ENCODE measurements around the gene TMC2.

TMC2 gene

DNA sequence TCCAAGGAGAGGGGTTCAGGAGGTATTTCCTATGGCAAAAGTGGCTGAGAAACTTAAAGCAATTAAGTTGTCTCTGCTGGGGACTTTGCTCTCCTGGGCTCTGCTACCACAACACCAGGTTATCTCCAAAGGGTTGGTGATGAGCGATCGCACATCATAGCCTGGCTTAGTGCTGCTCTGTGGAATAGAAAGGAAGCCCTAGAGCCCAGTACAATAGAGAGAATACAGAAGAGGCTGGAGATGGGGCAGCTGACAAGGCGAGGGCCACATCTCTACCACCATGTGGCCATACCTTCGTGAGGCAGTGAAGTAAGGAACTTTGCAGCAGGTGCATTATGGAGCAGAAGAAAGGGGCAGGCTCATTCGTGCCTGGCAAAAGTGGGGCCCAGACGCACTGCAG, 8.6 kb upstream of the TMC2 start:
- no peak for DNase-seq

- no peak for DNase-seq
These were observed 7.6 kb upstream of the TMC2 start for GRCh38 chr20:2528671-2529271.

DNA sequence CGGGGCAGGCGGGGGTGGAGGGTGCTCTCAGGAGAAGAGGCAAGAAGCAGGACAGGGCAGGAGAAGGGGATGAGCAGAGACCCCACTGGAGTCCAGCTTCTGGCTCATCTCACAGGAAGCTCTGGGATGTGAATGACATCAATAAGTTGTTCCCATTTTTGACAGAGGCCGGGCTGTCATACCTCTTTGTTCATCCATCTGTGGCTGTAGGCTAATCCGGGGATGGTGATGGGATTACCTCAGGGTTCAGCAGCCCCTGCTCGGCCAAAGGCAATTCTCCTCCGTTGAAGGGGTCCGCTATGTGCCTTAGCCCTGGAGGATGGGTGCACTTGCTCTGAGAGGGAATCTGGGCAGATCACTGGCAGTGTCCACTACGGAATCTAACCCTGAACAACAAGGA, 3.3 kb upstream of the TMC2 start:
- no peak for DNase-seq

DNA sequence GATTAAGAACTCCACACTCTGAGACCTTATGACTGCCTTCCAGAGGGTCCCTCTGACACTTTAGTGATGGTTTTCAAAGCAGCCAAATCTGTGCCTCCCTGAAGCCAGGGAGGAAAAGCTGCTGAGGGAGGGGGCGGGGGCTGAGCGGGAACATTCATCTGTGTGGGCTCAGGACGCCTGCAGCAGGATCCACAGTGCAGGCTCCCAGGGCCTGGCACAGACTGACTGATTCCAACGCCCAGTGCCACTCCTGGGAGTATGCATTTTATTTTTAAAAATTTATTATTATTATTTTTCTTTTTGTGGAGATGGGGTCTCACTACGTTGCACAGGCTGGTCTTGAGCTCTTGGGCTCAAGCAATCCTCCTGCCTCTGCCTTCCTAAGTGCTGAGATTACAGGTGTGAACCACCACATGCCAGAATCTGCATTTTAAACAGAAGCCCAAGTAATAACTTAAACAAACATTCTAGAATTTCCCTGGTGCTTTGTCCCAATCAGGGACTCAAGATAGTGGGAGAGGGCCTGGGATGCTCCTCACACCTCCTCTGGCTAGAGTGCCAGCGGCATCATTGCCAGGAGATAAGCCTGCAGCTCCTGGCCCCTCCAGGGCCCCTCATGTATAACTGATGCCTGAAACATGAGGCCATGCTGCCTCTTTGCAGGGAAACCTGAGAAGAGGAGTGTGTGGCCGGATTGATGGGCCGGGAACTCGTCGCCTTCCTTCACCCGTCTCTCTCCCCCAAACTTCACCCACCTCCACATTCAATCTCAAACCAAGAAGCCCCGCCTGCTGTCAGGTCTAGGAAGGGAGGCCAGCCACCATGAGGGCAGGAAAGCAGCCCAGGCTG, 438 bp upstream of the TMC2 start:
- no peak for DNase-seq

GRCh38 chr20:2537101-2537500, 728 bp downstream of the TMC2 start:
- no peak for DNase-seq

- no peak for DNase-seq
These were observed 2.0 kb downstream of the TMC2 start for GRCh38 chr20:2538356-2538755.

DNA sequence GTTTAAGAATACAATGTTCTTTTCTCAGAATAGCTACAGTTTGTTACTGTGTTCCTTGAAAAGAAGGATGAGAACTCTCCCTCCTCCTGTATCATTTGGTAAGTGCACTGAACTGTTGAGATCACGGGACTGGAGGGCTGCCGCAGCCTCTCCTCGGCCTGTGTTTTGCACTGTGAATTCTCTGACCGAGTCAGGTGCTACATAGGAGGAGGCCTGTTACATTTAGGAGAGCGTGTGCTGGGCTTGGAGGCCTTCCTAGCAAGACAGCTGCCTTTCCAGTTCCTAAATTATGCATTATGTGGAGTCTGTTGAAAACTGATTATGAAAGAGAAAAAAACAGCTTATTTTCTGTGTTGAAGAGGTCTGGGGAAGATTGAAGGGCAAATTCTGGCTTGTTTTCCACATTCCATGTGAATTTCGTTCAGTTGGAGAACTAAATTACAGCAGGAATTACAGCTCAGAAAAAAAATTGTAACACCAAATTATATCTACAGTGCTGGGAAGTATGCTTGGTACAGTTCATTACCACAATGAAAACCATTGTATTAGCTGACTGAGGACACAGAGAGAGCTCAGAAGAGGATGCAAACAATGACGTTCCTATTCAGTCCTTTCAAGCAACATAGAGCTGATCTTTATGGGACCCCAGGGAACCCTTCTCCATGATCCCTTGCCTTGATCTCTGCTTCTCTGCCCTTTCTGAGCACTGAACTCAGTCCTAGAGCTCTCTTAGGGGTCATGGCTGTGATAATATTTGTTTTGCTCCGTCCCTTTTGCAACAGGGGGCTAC, 2.8 kb downstream of the TMC2 start:
- DNase-seq = no peak

GRCh38 chr20:2541940-2542339, 5.6 kb downstream of the TMC2 start:
- DNase-seq = no peak

DNA sequence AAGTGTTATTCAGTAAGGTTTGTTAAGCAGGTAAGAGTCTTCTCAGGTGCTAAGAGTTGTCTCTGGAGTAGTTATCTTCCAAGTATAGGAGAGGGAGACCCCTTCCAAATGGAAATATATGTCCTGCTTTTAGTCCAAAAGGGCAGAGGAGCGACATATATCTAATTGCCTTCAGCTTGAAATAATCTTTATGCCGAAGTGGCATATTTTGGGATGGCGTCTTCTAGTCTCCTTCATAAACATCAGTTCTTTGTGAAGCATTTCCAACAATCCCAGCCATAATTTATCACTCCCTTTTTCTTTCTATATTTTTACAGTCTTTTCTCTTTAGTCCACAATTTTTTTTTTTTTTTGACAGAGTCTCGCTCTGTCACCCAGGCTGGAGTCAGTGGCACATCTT, 6.0 kb downstream of the TMC2 start:
- DNase-seq = no peak

GRCh38 chr20:2544211-2544610, 7.8 kb downstream of the TMC2 start:
- no peak for DNase-seq

DNA sequence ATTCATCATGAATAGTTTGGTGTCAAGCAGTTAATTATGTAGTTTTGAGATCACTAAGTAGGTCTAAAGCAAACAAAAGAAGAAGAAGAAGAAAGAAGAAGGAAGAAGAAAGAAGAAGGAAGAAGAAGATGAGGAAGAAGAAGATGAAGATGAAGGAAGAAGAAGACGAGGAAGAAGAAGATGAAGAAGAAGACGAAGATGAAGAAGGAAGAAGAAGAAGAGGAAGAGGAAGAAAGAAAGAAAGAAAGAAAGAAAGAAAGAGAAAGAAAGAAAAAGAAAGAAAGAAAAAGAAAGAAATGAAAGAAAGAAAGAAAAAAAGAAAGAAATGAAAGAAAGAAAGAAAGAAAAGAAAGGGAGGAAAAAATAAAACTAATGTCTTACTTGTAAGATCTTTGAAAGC, 9.2 kb downstream of the TMC2 start:
- DNase-seq = no peak

DNA sequence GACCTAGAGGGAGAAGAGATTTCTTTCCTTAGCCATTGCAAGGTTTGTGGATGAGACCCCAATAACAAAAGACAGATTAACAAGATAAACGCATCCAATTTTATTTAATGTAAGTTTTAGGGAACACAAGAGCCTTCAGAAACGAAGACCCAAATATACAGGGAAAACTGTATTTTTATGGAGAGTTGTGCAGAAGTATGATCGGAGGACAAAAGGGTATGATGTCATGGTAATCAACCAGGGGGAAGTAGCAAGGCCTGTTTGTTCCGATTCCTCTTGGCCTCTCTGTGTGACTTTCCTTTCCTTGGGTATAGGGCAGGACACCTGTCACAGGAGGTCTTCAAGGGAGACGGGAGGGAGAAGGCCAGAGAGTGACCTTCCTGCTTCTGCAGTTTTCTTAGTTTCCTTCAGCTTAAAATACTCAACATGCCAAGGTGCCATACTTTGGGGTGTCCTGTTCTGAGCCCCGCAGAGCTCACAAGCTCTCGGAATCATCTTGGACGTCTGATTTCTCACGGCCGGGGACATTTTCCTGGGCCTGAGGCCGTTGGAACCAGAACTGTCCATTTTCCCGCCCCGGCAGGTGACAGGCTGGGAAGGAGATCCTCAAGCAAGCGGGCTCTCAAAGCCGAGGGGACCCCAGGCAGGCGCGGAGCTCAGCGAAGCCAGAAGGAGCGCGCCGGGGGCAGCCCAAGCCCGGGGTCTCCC, 21.7 kb downstream of the TMC2 start:
- DNase-seq = no peak

DNA sequence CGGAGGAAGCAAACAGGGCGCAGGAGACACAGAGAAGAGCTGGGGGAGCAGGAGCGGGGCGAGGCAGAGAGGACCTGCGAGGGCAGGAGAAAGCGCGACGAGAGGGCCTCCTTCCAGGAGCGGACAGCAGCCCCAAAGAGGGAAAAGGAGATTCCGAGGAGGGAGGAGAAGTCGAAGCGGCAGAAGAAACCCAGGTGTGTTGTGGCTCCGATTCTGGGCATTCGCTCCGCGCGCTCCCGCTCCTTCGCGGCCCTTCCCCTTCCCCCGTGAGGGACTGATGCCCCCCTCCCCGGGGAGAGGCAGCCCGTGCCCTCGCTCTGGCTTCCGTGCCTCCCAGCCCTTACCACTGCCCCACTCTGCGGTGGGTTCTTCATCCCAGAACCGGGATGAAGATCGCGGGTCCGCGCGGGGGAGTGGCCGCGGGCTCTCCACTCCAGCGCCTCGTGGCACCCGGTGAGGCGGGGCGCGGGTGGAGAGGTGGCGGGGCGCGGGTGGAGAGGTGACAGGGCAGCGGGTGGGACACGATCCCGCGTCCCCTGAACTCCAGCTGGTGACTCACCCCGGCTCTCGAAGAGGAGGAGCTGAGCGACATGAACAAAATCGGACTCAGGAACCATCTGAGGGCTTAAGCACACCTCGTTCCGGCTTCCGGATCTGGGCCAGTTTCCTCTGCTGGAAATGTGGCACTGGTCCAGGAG, 22.4 kb downstream of the TMC2 start:
- DNase-seq = no peak

GRCh38 chr20:2559279-2559626, 22.9 kb downstream of the TMC2 start:
- no peak for DNase-seq

DNA sequence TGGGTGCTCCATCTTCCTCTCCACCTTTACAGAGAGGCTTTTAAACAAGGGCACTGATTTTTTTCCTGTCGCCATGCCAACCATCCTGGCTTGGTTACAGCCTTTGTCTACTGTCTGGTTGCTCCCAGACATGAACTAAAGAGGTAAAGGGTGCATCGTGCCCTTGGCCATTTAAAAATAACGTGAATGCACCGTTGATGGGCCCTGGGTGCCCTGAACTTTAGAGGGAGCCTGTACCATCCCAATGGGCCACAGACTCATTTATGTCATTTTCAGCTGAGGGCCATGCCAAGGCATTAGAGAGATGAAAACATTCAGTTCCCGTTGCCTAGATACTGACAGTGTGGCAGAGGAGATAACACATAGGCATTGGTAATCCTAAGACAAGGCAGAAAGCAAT, 23.3 kb downstream of the TMC2 start:
- no peak for DNase-seq

- no peak for DNase-seq
These were observed 26.7 kb downstream of the TMC2 start for GRCh38 chr20:2563116-2563515.

DNA sequence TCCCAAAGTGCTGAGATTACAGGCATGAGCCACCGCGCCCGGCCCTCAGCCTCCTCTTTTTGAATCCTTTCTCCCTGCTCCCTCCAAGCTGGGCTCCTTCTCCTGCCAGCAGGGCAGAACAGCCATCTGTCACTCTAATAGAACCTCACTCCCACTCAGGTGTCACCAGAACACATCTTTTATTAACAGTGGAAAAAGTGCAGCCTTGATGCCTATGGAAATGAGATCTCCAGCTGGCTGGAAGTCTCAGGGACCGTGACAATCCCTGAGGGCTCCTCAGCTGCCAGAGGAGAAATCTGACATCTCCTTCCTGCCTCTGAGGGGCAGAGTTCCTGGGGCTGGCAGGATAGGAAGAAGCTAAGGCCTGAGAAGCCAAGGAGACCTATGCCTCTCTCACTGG, 28.0 kb downstream of the TMC2 start:
- no peak for DNase-seq

DNA sequence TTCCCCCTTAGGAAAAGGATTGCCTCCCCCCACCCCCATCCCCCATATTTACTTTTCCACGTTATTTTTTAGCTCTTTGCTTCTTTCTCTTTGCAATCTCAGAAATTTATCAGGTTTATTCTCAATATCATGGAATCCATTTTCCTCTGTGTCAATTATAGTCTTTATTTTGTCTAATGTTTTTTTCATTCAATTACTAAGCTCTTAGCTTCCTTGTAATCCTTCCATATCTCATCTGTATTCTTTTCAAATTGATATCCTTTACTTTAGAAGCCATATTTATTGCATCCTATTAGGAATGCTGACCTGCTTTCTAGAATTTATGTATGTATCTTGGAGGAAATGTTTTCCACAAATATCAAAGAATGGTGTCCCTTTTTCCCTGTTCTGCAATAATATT, 39.3 kb downstream of the TMC2 start:
- no peak for DNase-seq

GRCh38 chr20:2576317-2576727, 39.9 kb downstream of the TMC2 start:
- no peak for DNase-seq

DNA sequence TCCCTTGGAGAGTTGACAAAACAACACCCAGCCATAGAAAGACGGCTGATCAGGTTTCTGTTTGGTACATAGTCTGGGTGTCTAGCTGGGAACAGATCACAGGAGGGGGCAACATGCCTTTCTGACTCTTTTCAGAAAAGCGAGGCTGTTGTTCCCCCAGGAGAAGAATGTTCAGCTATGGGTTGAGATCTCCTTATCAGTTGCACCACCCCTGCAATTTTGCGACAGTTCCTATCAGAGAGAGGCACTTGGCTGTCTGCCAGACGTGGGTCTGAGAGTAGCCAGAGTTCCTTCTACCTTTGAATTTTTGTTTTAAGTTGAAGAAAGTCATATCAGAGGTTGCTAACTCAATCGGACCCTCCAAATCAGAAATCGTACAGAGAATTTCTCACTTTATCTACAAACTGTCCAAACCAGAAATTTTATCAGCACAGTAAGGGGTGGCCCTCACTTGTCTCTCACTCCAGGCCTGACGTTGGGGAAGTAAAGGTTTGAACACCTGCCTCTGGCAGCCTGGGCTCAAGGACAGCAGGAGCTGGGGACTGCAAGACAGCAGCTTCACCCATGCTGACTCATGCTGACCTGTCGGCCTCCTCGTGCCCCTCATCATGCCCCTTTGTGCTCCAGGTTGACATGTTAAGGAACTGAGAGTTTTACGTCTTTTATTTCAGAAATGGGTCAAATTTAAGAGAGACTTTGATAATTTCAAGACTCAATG, 42.3 kb downstream of the TMC2 start:
- no peak for DNase-seq

GRCh38 chr20:2585811-2586210, 49.4 kb downstream of the TMC2 start:
- no peak for DNase-seq

DNA sequence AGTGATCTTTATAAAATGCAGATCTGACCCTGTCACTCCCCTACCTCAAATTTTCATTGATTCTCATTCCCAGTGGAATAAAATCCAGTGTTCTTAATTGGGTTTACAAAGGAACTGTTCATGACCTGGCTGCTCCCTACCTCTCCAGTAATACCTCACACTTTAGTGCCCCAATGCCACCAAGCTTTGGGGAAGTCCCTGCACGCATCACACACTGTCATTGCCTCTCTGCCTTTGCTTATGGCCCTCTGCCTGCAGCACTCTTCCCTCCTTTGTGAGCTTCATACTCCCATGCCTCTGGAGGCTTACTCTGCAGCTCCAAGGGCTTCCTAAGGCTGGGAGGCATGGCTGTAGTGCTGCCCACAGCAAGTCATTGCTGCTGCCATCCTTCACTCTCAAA, 57.4 kb downstream of the TMC2 start:
- DNase-seq = no peak

All from NCI-H446 (cell line).